GM12878 (cell line): ENCODE results near the gene MAGI1.

Source experiments
- CTCF ChIP-seq, 3 experiments: IDR thresholded peaks in 2 of 3; conservative IDR thresholded peaks in 1 of 3; 2 replicates each; pipeline ENCODE4 v1.5.1; 2011; ENCODE audit warnings: low read depth in 3 of 3, low read length in 3 of 3, mild to moderate bottlenecking in 3 of 3, control low read depth in 2 of 3, moderate library complexity in 2 of 3, inconsistent platforms in 1 of 3, mixed read lengths in 1 of 3; ENCODE audit not compliant: control insufficient read depth in 2 of 3, insufficient read depth in 1 of 3; ENCODE audit errors: extremely low read depth in 1 of 3
- EZH2 ChIP-seq: IDR thresholded peaks from 2 replicates; pipeline ENCODE4 v1.6.1; 2012; ENCODE audit warnings: low read depth, mild to moderate bottlenecking, control low read depth, inconsistent platforms, low read length, borderline replicate concordance; ENCODE audit not compliant: control insufficient read depth
- NBN ChIP-seq: fragments of 450-650 bp; IDR thresholded peaks from 2 replicates; pipeline ENCODE4 v1.6.1; 2016
- POLR2A ChIP-seq: IDR thresholded peaks from 2 replicates; pipeline ENCODE4 v1.6.1; 2011; ENCODE audit warnings: low read depth, mild to moderate bottlenecking, low read length
- TAF1 ChIP-seq: IDR thresholded peaks from 2 replicates; pipeline ENCODE4 v1.6.1; 2011; ENCODE audit warnings: mild to moderate bottlenecking, low read depth, low read length, borderline replicate concordance

GRCh38 chr3:65827076-65827475 is 211.6 kb downstream of the MAGI1 start:
- TF ChIP-seq EZH2 (no peak), POLR2A (no peak), TAF1 (no peak), NBN (no peak), CTCF (IDR thresholded peaks at IDR 0.05 in 2 of 3, conservative IDR thresholded peaks at IDR 0.05 in 1 of 3; ENCODE audit: control insufficient read depth in 2 of 3, extremely low read depth in 1 of 3, insufficient read depth in 1 of 3, low read depth in 3 of 3, low read length in 3 of 3) (no peak)
